NCI-H526 treated with DMSO at 0.1 percent for 48 hours (cell line): Measurements from ENCODE around the gene ITGBL1.
"Not testable (repeated sequence)": the region's sequence is repeated elsewhere in the genome, so short reads cannot be mapped to it uniquely, and the experiment has no call there.

Experiments used
- DNase-seq: peaks from one replicate; lab custom pipeline; 2025; lab: John Stamatoyannopoulos, UW

ITGBL1 gene

DNA sequence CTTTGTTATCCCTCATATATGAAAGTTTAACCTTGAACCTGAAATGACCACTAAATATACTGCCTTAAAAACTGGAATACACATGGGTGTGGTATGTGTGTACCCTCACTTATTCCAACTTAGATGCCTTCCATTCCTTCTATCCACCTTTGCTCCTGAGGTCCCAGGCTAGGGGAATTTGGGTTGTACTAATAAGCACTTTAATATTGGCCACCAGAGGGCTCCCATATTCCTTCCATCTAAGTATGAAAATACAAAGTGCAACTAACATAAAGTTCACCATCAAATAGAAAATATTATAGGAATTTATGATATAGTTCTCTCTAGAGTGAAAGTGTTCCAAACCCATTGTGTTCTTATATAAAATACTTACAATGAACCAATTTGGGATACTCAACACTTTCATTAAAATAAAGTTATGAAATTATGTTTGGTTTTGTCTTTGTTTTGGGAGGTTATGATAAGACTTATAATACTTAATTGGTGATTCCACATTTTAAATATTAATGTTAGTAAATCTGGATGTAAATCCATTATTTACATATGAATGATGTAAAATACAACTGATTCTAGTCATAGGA is 62.3 kb downstream of the ITGBL1 start:
- DNase-seq, result peak; percentile 43

DNA sequence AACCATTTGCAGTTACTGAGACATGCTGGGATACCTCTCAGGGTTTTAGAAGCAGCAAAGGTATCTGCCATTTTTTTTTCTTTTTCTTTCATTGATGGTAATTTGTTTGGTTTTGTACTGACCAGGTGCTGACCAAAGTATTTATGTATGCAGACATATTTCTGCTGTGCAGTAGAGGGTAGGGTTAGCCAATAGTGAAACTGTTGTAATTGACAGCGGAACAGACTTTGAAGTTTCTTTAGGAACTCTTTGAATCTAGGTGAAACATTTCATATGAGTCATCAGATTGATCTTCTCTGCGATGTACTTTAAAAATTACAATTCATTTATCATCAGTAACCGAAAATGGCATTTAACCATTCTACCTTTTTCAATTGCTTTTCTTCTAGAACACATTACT is 63.0 kb downstream of the ITGBL1 start:
- DNase-seq, result no peak

DNA sequence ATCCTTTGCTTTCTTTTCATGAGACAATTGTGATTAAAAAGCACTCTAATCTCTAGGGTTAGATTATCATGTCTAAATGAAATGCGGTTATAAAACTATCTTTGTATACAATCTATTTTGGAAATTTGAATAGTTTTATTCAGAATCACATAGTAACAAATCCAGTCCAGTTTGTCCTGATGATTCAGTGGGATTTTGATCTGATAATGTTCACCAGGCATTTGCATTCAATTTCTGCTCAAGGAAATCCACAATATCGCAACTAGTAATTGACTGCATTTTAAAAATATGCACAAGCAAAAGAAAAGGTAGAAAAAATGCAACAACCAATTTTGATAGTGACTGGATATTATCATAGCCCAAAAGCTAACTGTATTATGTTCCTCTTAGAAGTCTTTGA is 63.8 kb downstream of the ITGBL1 start:
- DNase-seq, result no peak

GRCh38 chr13:101520672-101521071 is 68.2 kb downstream of the ITGBL1 start:
- DNase-seq, result no peak

- DNase-seq, result no peak
Measured at GRCh38 chr13:101521371-101521770, 68.9 kb downstream of the ITGBL1 start.

GRCh38 chr13:101522607-101523006 is 70.1 kb downstream of the ITGBL1 start:
- no peak for DNase-seq

GRCh38 chr13:101523154-101524131 is 71.0 kb downstream of the ITGBL1 start:
- no peak for DNase-seq

GRCh38 chr13:101527130-101527529 is 74.7 kb downstream of the ITGBL1 start:
- DNase-seq, result no peak

DNA sequence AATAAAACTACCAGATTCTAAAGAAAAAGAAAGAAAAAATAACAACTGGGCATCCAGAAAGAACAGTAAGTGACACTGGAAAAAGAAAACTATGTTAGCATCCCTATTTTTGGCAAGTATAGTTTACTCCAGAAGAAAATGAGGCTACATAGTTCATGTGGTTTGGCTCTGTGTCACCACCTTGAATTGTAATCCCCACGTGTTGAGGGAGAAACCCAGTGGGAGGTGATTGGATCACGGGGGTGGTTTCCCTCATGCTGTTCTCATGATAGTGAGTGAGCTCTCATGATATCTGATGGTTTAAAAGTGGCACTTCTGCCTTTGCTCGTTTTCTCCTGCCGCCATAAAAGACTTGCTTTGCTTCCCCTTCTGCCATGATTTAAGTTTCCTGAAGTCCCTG is 76.9 kb downstream of the ITGBL1 start:
- no peak for DNase-seq

GRCh38 chr13:101530293-101530692 is 77.8 kb downstream of the ITGBL1 start:
- no peak for DNase-seq

GRCh38 chr13:101535192-101535746 is 82.8 kb downstream of the ITGBL1 start:
- no peak for DNase-seq

DNA sequence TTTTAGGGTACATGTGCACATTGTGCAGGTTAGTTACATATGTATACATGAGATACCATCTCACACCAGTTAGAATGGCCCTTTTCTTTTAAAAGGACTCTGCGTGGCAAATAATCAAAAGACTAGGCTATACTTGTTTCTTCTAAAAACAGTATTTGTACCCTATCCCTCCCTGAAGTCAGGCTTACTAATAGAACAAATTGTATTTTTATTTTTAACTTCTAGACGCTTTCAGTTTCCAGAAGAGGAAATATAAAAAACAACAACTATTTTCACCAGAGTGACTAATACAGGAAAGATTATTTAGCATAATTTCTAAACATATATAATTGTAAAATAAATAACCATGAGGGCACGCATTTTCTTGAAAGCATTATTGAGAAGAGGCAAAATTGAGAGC is 83.6 kb downstream of the ITGBL1 start:
- DNase-seq, result no peak

GRCh38 chr13:101544544-101544943 is 92.1 kb downstream of the ITGBL1 start:
- DNase-seq, result not testable (repeated sequence)

- DNase-seq, result no peak
Measured at GRCh38 chr13:101544979-101545378, 92.5 kb downstream of the ITGBL1 start.

DNA sequence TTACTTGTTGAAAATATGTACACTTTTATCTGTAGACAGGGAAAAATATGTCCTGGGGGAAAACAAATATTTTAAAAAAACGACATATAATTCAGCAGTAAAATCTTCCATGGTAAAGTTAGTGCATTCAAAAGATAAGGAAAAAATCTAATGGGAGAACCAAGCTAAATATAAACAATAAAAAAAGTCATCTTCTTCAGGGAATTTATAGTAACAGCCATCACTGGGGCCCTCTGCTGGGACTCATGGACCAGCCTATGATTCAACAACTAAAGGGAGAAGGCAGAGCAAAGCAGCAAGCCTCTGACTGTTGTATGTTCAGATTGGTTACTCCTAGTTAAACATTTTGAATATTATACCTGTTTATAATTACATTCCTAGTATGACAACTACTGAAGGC is 93.0 kb downstream of the ITGBL1 start:
- no peak for DNase-seq

DNA sequence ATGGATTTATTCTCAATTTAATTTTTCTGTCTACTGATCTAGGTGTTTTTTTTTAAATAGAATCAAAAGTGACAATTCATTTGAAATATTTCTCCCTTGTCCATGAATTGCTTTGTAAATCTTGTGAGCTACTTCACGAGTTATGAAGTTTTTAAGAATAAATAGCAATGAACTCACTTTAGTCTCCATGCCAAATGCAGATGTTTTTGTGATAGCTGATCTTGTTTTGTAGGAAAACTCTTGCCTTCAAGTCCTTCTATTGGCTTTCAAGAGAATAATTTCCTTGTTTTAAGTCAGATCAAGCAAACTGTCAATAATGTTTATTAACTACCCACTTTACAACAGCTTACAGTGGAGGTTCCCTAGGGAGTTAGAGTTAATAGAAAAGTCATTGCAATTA is 99.8 kb downstream of the ITGBL1 start:
- no peak for DNase-seq

GRCh38 chr13:101552786-101553185 is 100.3 kb downstream of the ITGBL1 start:
- no peak for DNase-seq

DNA sequence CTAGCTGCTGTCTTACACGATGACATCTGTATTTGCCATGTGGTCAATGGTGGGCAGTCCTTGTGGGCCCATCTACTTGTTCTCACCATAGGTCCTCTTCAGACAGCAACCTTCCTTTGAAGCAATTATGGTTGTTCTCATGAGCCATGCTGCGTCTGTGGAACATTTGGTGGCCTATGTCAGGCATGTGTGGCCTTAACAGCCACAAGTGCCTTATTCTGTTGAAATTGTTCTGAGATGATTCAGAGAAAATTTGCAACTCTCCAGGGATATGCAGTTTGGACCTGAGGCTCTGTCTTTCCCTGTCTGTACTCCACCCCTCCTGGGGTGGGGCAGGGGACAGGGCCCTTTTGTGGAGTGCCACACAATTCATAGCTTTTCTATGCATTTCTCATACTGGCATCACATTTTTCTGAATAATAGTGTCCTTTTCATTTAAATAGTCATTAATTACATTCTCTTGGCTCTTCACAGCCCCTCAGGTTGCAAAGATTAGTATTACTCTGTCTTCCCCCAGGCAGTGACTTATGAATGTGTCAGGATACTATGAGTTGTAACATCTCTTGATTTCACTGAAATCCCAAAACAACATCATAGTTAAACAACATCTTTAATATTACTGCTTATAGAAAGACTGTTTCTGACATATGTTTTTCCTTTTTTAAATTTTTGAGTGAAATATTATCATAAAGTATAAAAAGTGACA is 102.1 kb downstream of the ITGBL1 start:
- no peak for DNase-seq

- DNase-seq, result no peak
Measured at GRCh38 chr13:101555610-101556009, 103.1 kb downstream of the ITGBL1 start.

GRCh38 chr13:101556676-101557123 is 104.2 kb downstream of the ITGBL1 start:
- DNase-seq, result no peak

GRCh38 chr13:101565317-101565716 is 112.8 kb downstream of the ITGBL1 start:
- DNase-seq, result no peak

- no peak for DNase-seq
Measured at GRCh38 chr13:101567841-101568240, 115.4 kb downstream of the ITGBL1 start.
